Central memory CD4-positive, alpha-beta T cell (primary cell): ENCODE data around the gene SDSL.

Source experiments
- DNase-seq: peaks from one replicate; pipeline ENCODE4 v3.0.0; 2022
- total RNA-seq, 3 experiments: gene quantifications; one replicate each; lab custom pipeline; 2026; lab: John Stamatoyannopoulos, UW

Gene SDSL, protein sequence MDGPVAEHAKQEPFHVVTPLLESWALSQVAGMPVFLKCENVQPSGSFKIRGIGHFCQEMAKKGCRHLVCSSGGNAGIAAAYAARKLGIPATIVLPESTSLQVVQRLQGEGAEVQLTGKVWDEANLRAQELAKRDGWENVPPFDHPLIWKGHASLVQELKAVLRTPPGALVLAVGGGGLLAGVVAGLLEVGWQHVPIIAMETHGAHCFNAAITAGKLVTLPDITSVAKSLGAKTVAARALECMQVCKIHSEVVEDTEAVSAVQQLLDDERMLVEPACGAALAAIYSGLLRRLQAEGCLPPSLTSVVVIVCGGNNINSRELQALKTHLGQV
- 0 to 0.19 (median 0) reads per million in 3 experiments for total RNA-seq

- DNase-seq, result no peak
Observed at GRCh38 chr12:113422030-113422885, at the start of gene SDSL. Gene SDSL, plus strand, starts transcription at chr12:113422380. Its CDS starts 5,603 bp downstream, at chr12:113427983.

DNA sequence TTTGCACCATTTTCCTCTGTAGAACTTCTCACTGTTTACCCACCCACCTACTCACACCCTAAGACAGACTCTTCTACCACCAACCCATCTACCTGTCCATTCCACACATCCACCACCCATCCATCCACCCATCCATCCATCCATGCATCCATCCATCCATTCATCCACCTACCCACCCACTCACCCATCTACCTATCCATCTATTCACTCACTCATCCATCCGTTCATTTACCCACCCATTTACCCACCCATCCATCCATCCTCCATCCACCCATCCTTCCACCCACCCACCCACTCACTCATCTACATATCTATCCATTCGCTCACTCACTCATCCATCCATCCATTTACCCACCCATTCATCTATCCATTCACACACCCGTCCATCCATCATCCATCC is 48.7 kb upstream of the SDSL start:
- DNase-seq, result no peak

- no peak for DNase-seq
Observed at GRCh38 chr12:113373969-113374368, 48.2 kb upstream of the SDSL start.

- DNase-seq, result no peak
Observed at GRCh38 chr12:113374823-113375428, 47.3 kb upstream of the SDSL start.

- no peak for DNase-seq
Observed at GRCh38 chr12:113378291-113378690, 43.9 kb upstream of the SDSL start.

DNA sequence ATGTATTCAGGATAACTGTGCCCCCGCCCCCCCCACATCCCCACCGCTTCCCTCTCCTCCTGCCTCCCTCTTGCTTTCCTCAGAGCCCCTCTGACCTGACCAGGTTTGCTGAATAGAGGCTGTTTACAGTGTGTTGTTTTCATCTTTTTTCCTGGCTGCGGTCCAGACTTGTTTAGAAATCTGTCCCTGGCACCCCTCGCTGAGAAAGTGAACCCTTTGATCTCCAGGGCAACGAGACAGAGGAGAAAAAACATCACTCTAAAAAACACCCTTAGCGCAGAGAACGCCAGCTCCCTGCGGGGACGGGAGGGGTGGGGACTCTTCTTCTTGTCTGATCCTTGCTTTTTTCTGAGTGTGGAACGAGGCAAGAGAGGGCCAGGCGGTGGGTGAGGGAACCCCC is 41.0 kb upstream of the SDSL start:
- no peak for DNase-seq

GRCh38 chr12:113382206-113382605 is 40.0 kb upstream of the SDSL start:
- DNase-seq, result no peak

- DNase-seq, result no peak
Observed at GRCh38 chr12:113384778-113385177, 37.4 kb upstream of the SDSL start.

DNA sequence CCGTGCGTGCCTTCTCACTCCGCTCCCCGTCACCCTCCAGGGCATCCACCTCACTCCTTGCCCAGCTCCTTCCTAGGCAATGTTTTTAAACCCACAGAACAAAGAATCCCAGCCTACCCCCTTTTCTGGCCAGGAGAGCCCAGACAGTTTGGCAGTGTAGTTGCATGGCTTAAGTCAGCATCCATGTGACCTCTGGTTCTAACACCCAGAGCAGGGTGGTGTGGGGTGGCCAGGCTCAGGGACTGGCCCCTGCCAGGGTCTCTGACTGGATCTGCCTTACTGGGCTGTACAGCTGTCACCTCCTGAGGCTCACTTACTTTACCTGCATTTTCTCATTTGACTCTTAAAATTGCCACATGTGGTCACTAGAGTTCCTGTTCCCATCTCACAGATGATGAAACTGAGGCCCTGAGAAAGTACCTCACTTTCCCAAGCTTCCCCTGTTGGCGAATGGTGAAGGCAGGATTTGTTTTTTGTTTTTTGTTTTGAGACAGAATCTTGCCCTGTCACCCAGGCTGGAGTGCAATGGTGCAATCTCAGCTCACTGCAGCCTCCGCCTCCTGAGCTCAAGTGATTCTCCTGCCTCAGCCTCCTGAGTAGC is 36.8 kb upstream of the SDSL start:
- no peak for DNase-seq

DNA sequence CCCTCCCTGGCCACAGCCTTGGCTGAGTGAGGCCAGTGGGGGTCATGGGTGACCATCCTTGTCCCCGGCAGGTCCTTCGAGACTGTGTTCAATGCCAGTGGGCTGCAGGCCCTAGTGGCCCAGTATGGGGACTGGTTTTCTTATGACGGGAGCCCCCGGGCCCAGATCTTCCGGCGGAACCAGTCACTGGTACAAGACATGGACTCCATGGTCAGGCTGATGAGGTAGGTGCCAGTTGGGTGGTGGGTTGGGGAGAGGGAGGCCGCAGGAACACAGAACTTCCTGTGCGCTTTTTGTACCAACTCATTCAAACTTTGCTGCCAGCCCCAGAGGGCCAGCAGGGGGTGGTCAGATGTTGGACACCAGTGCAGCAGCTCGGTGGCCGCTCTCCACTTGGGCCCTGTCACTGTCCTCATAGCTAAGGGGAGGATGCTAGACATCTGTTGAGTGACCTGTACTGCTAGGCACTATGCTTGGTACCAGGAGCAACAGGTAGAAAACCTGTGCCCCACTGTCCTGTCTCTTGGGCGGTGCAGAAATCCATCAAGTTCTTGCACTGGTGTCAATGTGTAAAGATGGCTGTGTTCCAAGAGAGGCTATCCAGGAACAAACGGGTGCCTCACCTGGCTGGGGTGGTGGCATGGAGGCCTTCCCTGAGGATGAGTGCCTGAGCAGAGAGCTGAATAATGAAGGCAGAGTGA is 35.2 kb upstream of the SDSL start:
- no peak for DNase-seq

DNA sequence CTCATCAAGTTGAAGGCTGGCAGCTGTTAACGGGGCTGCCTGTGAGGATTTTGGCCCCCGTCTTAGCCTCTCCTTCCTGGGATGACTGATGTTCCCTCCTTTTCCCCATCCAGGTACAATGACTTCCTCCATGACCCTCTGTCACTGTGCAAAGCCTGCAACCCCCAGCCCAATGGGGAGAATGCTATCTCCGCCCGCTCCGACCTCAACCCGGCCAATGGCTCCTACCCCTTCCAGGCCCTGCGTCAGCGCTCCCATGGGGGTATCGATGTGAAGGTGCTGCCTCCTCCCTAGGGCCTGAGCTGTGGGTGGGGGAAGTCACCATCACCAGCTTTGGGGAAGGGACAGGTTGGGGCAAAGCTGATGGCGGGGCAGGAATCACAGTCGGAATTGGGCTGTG is 34.5 kb upstream of the SDSL start:
- no peak for DNase-seq

- DNase-seq, result no peak
Observed at GRCh38 chr12:113388351-113388750, 33.8 kb upstream of the SDSL start.

DNA sequence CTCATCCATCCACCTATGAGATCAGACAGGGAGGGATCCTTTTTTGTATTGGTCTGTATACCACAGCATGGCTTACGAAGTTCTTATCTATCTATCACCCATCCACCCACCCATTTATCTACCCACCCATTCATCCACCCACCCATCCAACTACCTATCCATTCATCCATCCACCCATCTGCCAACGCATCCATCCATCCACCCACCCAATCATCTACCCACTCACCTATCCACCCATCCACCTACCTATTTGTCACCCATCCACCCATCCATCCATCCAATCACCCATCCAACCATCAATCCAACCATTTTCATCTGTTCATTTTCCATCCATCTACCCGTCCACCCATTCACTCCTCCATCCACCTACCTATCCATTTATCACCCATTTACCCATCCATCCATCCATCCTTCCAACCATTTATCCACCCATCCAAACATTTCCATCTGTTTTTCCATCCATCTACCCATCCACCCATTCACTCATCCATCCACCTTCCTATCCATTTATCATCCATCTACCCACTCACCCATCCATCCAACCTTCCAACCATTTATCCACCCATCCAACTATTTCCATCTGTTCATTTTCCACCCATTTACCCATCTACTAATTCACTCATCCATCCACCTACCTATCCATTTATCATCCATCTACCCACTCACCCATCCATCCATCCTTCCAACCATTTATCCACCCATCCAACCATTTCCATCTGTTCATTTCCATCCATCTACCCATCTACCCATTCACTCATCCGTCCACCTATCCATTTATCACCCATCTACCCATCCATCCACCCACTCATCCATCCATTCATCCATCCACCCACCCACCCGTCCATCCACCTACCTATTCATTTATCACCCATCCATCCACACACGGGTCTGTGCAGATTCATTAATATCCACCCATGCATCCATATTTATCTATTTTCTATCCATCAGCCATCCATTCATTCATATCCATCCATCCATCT is 31.8 kb upstream of the SDSL start:
- no peak for DNase-seq

GRCh38 chr12:113391145-113391544 is 31.0 kb upstream of the SDSL start:
- DNase-seq, result no peak

GRCh38 chr12:113391650-113392337 is 30.4 kb upstream of the SDSL start:
- no peak for DNase-seq

DNA sequence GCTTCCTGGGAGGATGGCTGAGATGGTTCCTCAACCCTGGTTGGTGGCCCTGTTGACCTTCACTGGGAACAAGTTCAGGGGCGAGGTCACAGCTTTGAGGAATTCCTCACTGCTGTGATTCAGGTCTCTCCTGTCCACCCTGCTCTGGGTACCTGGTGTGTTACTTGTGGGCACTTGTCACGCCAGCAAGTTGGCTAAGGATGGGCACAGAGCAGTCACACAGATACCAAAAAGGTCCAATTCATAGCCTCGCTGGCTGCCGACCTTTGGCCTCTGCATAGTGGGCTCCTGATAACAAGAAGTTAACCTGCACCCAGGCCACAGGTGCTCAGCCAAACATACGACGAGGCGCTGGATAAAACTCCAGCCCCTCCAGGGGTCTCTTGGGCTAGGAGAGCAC is 29.7 kb upstream of the SDSL start:
- no peak for DNase-seq

DNA sequence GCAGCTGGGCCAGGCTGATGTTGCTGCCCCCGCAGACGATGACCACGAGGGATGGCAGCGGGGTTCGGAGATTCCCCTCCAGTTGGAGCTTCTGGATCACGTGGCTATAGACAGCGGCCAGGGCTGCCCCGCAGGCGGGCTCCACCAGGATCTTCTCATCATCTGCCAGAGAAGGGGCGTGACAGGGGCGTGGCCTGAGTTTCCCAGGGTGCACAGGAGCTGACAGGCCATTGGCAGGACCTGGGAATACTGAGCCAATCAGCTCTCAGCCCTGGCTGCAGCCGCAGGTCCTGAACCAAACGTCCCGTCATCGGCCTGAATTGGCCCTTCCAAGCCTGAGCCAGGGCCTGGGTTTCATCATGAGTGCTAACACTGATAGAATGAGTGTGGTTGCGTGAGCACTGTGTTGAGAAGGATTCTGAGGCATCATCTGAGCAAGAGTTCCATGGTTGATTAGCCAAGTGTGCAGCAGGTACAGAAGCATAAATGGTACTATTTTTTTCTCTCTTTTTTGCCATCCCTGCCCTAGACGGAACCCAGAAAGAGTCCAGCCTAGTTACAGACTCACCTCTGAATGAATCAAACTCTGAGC is 29.1 kb upstream of the SDSL start:
- no peak for DNase-seq

DNA sequence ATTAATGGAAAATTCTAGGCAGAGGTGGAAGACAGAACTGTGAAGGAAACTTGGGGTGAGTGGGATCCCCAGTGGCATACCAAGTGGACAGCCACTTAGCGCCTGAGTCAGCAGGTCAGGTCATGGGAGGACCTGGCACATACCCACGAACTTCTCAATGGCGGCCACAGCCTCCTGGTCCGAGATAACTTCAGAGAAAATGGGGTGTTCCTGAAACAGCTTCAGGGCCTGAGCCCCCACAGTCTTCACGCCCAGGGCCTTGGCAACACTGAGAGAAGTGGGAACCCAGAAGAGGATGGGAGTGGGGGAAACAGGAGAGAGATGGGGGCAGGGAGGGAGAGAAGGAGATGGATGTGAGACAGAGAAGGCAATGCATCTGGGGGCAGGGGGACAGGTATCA is 28.4 kb upstream of the SDSL start:
- no peak for DNase-seq

DNA sequence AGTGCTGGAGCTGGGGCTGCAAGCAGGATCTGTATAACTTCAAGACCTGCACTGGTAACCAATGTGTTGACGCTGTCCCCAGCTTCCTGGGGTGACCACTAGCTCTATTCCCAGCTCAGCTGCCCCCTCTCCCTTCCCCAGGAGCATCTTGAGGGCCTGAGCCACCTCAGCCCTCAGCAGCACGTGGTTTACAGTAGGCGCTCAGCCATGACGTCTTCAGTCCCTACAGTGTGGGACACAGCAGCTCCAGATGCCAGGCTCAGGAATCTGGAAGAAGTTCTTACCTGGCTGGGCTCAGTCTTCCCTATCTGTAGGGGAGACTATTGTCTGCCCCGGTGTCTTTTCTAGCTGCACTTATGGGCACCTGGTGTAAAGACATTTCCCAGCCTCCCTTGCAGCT is 27.1 kb upstream of the SDSL start:
- no peak for DNase-seq

- no peak for DNase-seq
Observed at GRCh38 chr12:113396200-113396599, 26.0 kb upstream of the SDSL start.
